CD8-positive, alpha-beta memory T cell (primary cell): ENCODE measurements around the gene PTPN4. TPM values are rescaled to one million over a fixed set of nuclear protein-coding genes. Genes with fewer than 3 reads are reported as not detected.
A peak's percentile ranks its signal among the peaks of the same experiment; 100 is the strongest.

Source experiments
- CTCF ChIA-PET: fragments of 350-600 bp; sonication (Branson Sonifier 250); formaldehyde crosslinking; loops from one replicate; lab custom pipeline; 2021; ENCODE audit warnings: antibody characterized with exemption; lab: Charles Lee
- POLR2A ChIA-PET: fragments of 350-600 bp; sonication (Branson Sonifier 250); formaldehyde crosslinking; loops from one replicate; lab custom pipeline; 2021; ENCODE audit warnings: antibody characterized with exemption; lab: Charles Lee
- DNase-seq, 5 donors: peaks; one replicate each; pipeline versions ENCODE4 v3.0.0 to v3.0.0-alpha.2; 2020 to 2022; ENCODE audit warnings: mixed read lengths in 1 of 5
- H3K27ac ChIP-seq: one replicate; pipeline ENCODE4 v1.7.0; 2013; ENCODE audit warnings: low read depth, mild to moderate bottlenecking, low read length, moderate library complexity
- H3K27me3 ChIP-seq: 2 replicates; pipeline ENCODE4 v1.7.0; 2013; ENCODE audit warnings: low read length, mild to moderate bottlenecking; ENCODE audit not compliant: insufficient read depth, poor library complexity, severe bottlenecking
- H3K36me3 ChIP-seq: 2 replicates; pipeline ENCODE4 v1.7.0; 2013; ENCODE audit warnings: mild to moderate bottlenecking, low read length, moderate library complexity; ENCODE audit not compliant: insufficient read depth
- H3K4me1 ChIP-seq: 2 replicates; pipeline ENCODE4 v1.7.0; 2013; ENCODE audit warnings: mild to moderate bottlenecking, low read length, moderate library complexity; ENCODE audit not compliant: insufficient read depth
- H3K4me3 ChIP-seq: 2 replicates; pipeline ENCODE4 v1.7.0; 2013; ENCODE audit warnings: mild to moderate bottlenecking, low read length
- H3K9me3 ChIP-seq: 2 replicates; pipeline ENCODE4 v1.7.0; 2013; ENCODE audit warnings: mild to moderate bottlenecking, low read length
- H3K27ac Mint-ChIP-seq, 8 donors: one replicate each; pipeline ENCODE4 v1.8.0; 2020 to 2021; ENCODE audit warnings: mixed read lengths in 8 of 8, mild to moderate bottlenecking in 6 of 8, inconsistent platforms in 3 of 8, moderate library complexity in 3 of 8
- H3K27me3 Mint-ChIP-seq, 2 donors: one replicate each; pipeline ENCODE4 v1.8.0; 2020 to 2021; ENCODE audit warnings: mixed read lengths in 2 of 2, mild to moderate bottlenecking in 1 of 2, moderate library complexity in 1 of 2
- H3K36me3 Mint-ChIP-seq, 3 donors: one replicate each; pipeline ENCODE4 v1.8.0; 2020 to 2021; ENCODE audit warnings: mixed read lengths in 3 of 3, inconsistent platforms in 1 of 3, mild to moderate bottlenecking in 1 of 3
- H3K4me1 Mint-ChIP-seq, 3 donors: one replicate each; pipeline ENCODE4 v1.8.0; 2020 to 2021; ENCODE audit warnings: mixed read lengths in 3 of 3, inconsistent platforms in 1 of 3, mild to moderate bottlenecking in 1 of 3
- H3K4me3 Mint-ChIP-seq, 7 donors: one replicate each; pipeline ENCODE4 v1.8.0; 2020 to 2021; ENCODE audit warnings: mixed read lengths in 7 of 7, mild to moderate bottlenecking in 6 of 7, moderate library complexity in 4 of 7, inconsistent platforms in 2 of 7
- H3K9me3 Mint-ChIP-seq, 5 donors: one replicate each; pipeline ENCODE4 v1.8.0; 2020 to 2022; ENCODE audit warnings: mixed read lengths in 5 of 5, mild to moderate bottlenecking in 3 of 5, moderate library complexity in 2 of 5, inconsistent platforms in 1 of 5
- polyA plus RNA-seq: library from polyadenylated mRNA; unstranded; fragments of 300-500 nt; fragmentation: Illumina TruSeq; gene quantifications from one replicate; pipeline ENCODE4 v1.2.3, GENCODE V29; 2021
- total RNA-seq, 2 experiments: library from RNA; stranded (reverse); gene quantifications; one replicate each; pipeline ENCODE4 v1.2.3, GENCODE V29; 2021

PTPN4 gene
- total and polyA plus RNA-seq, 3 experiments from 2014 or later: 29.0 to 161 (median 34.2) TPM

- peaks cover 8 to 26% (median 17%) of the 10 kb centered on the region in 3 donors for H3K36me3 Mint-ChIP-seq
- POLR2A ChIA-PET: no interaction called here
- no peaks in the 10 kb centered on the region for H3K27me3 ChIP-seq
- no peak for DNase-seq
- peaks cover 42 to 61% (median 48%) of the 10 kb centered on the region in 3 donors for H3K4me1 Mint-ChIP-seq
- no peak overlapping the region for H3K27ac ChIP-seq
- CTCF ChIA-PET: no interaction called here
- peaks cover 13 to 18% (median 16%) of the 10 kb centered on the region in 5 donors for H3K9me3 Mint-ChIP-seq
- H3K36me3 ChIP-seq: no peaks in the 10 kb centered on the region
- H3K27me3 Mint-ChIP-seq: no peaks in the 10 kb centered on the region
- no peak overlapping the region for H3K4me3 Mint-ChIP-seq
- H3K9me3 ChIP-seq: no peaks in the 10 kb centered on the region
- no peak overlapping the region for H3K4me3 ChIP-seq
- H3K4me1 ChIP-seq: peaks cover 11% of the 10 kb centered on the region
- peak overlapping the region in 4 of 8 donors; percentile 10 to 48 (median 32) for H3K27ac Mint-ChIP-seq
Measured at GRCh38 chr2:119786295-119786694, 26.6 kb downstream of the PTPN4 start.

GRCh38 chr2:119788752-119789151 is 29.0 kb downstream of the PTPN4 start:
- Mint-ChIP-seq H3K4me1 (peaks cover 37 to 52% (median 38%) of the 10 kb centered on the region in 3 donors), H3K36me3 (peaks cover 18 to 47% (median 35%) of the 10 kb centered on the region in 3 donors), H3K27me3 (no peaks in the 10 kb centered on the region), H3K9me3 (peaks cover 21 to 37% (median 33%) of the 10 kb centered on the region in 5 donors), H3K27ac (no peak overlapping the region), H3K4me3 (no peak overlapping the region)
- Histone ChIP-seq H3K9me3 (no peaks in the 10 kb centered on the region), H3K27me3 (no peaks in the 10 kb centered on the region), H3K4me1 (peaks cover 11% of the 10 kb centered on the region), H3K36me3 (no peaks in the 10 kb centered on the region), H3K27ac (no peak overlapping the region), H3K4me3 (no peak overlapping the region)
- no peak for DNase-seq
- CTCF ChIA-PET: no interaction called here
- POLR2A ChIA-PET: no interaction called here

- Mint-ChIP-seq H3K27ac (no peak overlapping the region), H3K4me1 (peaks cover 32 to 51% (median 40%) of the 10 kb centered on the region in 3 donors), H3K36me3 (peaks cover 20 to 47% (median 46%) of the 10 kb centered on the region in 3 donors), H3K4me3 (no peak overlapping the region), H3K9me3 (peaks cover 21 to 37% (median 33%) of the 10 kb centered on the region in 5 donors), H3K27me3 (no peaks in the 10 kb centered on the region)
- Histone ChIP-seq H3K27ac (no peak overlapping the region), H3K9me3 (no peaks in the 10 kb centered on the region), H3K4me3 (no peak overlapping the region), H3K36me3 (no peaks in the 10 kb centered on the region), H3K4me1 (peaks cover 11% of the 10 kb centered on the region), H3K27me3 (no peaks in the 10 kb centered on the region)
- ChIA-PET CTCF (no interaction called here), POLR2A (no interaction called here)
- no peak for DNase-seq
Measured at GRCh38 chr2:119790466-119790865, 30.7 kb downstream of the PTPN4 start.

GRCh38 chr2:119792907-119793312 is 33.2 kb downstream of the PTPN4 start:
- Histone ChIP-seq H3K27ac (no peak overlapping the region), H3K36me3 (no peaks in the 10 kb centered on the region), H3K4me1 (no peaks in the 10 kb centered on the region), H3K27me3 (no peaks in the 10 kb centered on the region), H3K9me3 (no peaks in the 10 kb centered on the region), H3K4me3 (no peak overlapping the region)
- peaks cover 28 to 45% (median 39%) of the 10 kb centered on the region in 3 donors for H3K4me1 Mint-ChIP-seq
- H3K36me3 Mint-ChIP-seq: peaks cover 20 to 49% (median 47%) of the 10 kb centered on the region in 3 donors
- peak overlapping the region in 1 of 8 donors; percentile 86 for H3K27ac Mint-ChIP-seq
- DNase-seq: no peak
- H3K4me3 Mint-ChIP-seq: no peak overlapping the region
- peaks cover 21 to 37% (median 33%) of the 10 kb centered on the region in 5 donors for H3K9me3 Mint-ChIP-seq
- ChIA-PET POLR2A (no interaction called here), CTCF (no interaction called here)
- no peaks in the 10 kb centered on the region for H3K27me3 Mint-ChIP-seq

- Histone ChIP-seq H3K4me3 (no peak overlapping the region), H3K4me1 (no peaks in the 10 kb centered on the region), H3K9me3 (no peaks in the 10 kb centered on the region), H3K36me3 (no peaks in the 10 kb centered on the region), H3K27me3 (no peaks in the 10 kb centered on the region), H3K27ac (no peak overlapping the region)
- peak overlapping the region in 2 of 8 donors; percentile 57 to 71 for H3K27ac Mint-ChIP-seq
- H3K27me3 Mint-ChIP-seq: no peaks in the 10 kb centered on the region
- H3K4me3 Mint-ChIP-seq: no peak overlapping the region
- POLR2A ChIA-PET: no interaction called here
- peaks cover 17 to 44% (median 39%) of the 10 kb centered on the region in 3 donors for H3K36me3 Mint-ChIP-seq
- CTCF ChIA-PET: interaction anchor here (0.7 kb wide), 1 partner anchor 9 kb away, joined by 3 read pairs; no protein-coding TSS in a partner anchor
- peaks cover 20 to 33% (median 31%) of the 10 kb centered on the region in 5 donors for H3K9me3 Mint-ChIP-seq
- H3K4me1 Mint-ChIP-seq: peaks cover 31 to 50% (median 49%) of the 10 kb centered on the region in 3 donors
- no peak for DNase-seq
Measured at GRCh38 chr2:119794237-119794636, 34.5 kb downstream of the PTPN4 start.

GRCh38 chr2:119795309-119796303 is 35.9 kb downstream of the PTPN4 start:
- H3K4me1 Mint-ChIP-seq: peaks cover 40 to 58% (median 55%) of the 10 kb centered on the region in 3 donors
- no peaks in the 10 kb centered on the region for H3K27me3 Mint-ChIP-seq
- Histone ChIP-seq H3K4me1 (no peaks in the 10 kb centered on the region), H3K4me3 (no peak overlapping the region), H3K36me3 (no peaks in the 10 kb centered on the region), H3K27me3 (no peaks in the 10 kb centered on the region), H3K27ac (no peak overlapping the region), H3K9me3 (no peaks in the 10 kb centered on the region)
- DNase-seq: no peak
- peaks cover 13 to 36% (median 27%) of the 10 kb centered on the region in 3 donors for H3K36me3 Mint-ChIP-seq
- H3K9me3 Mint-ChIP-seq: peaks cover 11 to 24% (median 21%) of the 10 kb centered on the region in 5 donors
- H3K4me3 Mint-ChIP-seq: peak overlapping the region in 1 of 7 donors; percentile 65
- no peak overlapping the region for H3K27ac Mint-ChIP-seq
- CTCF ChIA-PET: no interaction called here
- POLR2A ChIA-PET: interaction anchor here (0.7 kb wide), 1 partner anchor 381 kb away, joined by 3 read pairs; no protein-coding TSS in a partner anchor

- peaks cover 61 to 76% (median 75%) of the 10 kb centered on the region in 3 donors for H3K4me1 Mint-ChIP-seq
- H3K9me3 ChIP-seq: no peaks in the 10 kb centered on the region
- no peak overlapping the region for H3K4me3 ChIP-seq
- no peak for DNase-seq
- no peaks in the 10 kb centered on the region for H3K27me3 Mint-ChIP-seq
- H3K9me3 Mint-ChIP-seq: peaks cover 0 to 4% (median 2%) of the 10 kb centered on the region in 5 donors
- ChIA-PET CTCF (no interaction called here), POLR2A (no interaction called here)
- H3K27ac ChIP-seq: no peak overlapping the region
- H3K36me3 Mint-ChIP-seq: peaks cover 1 to 17% (median 5%) of the 10 kb centered on the region in 3 donors
- H3K27ac Mint-ChIP-seq: peak overlapping the region in 3 of 8 donors; percentile 1 to 11 (median 5)
- no peaks in the 10 kb centered on the region for H3K27me3 ChIP-seq
- H3K36me3 ChIP-seq: no peaks in the 10 kb centered on the region
- H3K4me1 ChIP-seq: peaks cover 12% of the 10 kb centered on the region
- no peak overlapping the region for H3K4me3 Mint-ChIP-seq
Measured at GRCh38 chr2:119800376-119800902, 40.7 kb downstream of the PTPN4 start.
